IgD-negative memory B cell (primary cell): Measurements from ENCODE around the gene CUX1. TPM values are rescaled to one million over a fixed set of nuclear protein-coding genes. Genes with fewer than 3 reads are reported as not detected.

Source experiments
- H3K27ac Mint-ChIP-seq, 3 donors: one replicate each; pipeline ENCODE4 v1.8.0; 2020 to 2022; ENCODE audit warnings: mild to moderate bottlenecking in 3 of 3, mixed read lengths in 3 of 3, moderate library complexity in 1 of 3
- H3K27me3 Mint-ChIP-seq: one replicate; pipeline ENCODE4 v1.8.0; 2021; ENCODE audit warnings: mixed read lengths
- H3K36me3 Mint-ChIP-seq: one replicate; pipeline ENCODE4 v1.8.0; 2020; ENCODE audit warnings: mild to moderate bottlenecking, mixed read lengths
- H3K4me1 Mint-ChIP-seq, 3 donors: one replicate each; pipeline ENCODE4 v1.8.0; 2020 to 2022; ENCODE audit warnings: mixed read lengths in 3 of 3, mild to moderate bottlenecking in 1 of 3
- H3K4me3 Mint-ChIP-seq, 4 donors: one replicate each; pipeline ENCODE4 v1.8.0; 2020 to 2022; ENCODE audit warnings: mild to moderate bottlenecking in 4 of 4, mixed read lengths in 4 of 4, moderate library complexity in 3 of 4
- H3K9me3 Mint-ChIP-seq, 3 donors: one replicate each; pipeline ENCODE4 v1.8.0; 2020 to 2021; ENCODE audit warnings: mixed read lengths in 3 of 3, mild to moderate bottlenecking in 1 of 3
- polyA plus RNA-seq: library from polyadenylated mRNA; unstranded; fragments of 300-500 nt; fragmentation: Illumina TruSeq; gene quantifications from one replicate; pipeline ENCODE4 v1.2.3, GENCODE V29; 2021

The CUX1 gene
- polyA plus RNA-seq, 1 donor from 2014 or later: 22.2 TPM

DNA sequence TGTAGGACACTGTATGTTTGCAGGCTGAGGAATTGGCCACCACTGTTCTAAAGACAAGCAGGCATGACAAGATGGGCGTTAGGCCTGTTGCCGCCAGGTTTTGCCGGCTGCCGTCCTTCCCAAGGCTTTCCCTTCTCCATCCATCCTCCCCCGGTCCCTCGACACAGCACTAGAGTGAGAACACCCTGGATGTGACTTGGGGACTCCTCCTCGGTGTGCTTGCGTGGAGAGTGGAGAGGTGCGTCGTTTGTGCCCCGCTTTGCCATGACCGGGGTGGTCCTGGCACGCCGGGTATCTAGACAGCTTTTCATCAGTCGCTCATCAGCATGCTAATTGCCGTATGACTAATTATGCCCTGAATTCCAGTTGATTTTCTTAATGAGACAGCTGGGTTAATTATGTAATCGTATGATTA is 262.6 kb downstream of the CUX1 start:
- no peaks in the 10 kb centered on the region for H3K27me3 Mint-ChIP-seq
- peaks cover 0 to 2% (median 0%) of the 10 kb centered on the region in 3 donors for H3K4me1 Mint-ChIP-seq
- H3K36me3 Mint-ChIP-seq: peaks cover 16% of the 10 kb centered on the region
- peak overlapping the region in 1 of 3 donors; percentile 66 for H3K27ac Mint-ChIP-seq
- peaks cover 0 to 4% (median 3%) of the 10 kb centered on the region in 3 donors for H3K9me3 Mint-ChIP-seq
- no peak overlapping the region for H3K4me3 Mint-ChIP-seq

DNA sequence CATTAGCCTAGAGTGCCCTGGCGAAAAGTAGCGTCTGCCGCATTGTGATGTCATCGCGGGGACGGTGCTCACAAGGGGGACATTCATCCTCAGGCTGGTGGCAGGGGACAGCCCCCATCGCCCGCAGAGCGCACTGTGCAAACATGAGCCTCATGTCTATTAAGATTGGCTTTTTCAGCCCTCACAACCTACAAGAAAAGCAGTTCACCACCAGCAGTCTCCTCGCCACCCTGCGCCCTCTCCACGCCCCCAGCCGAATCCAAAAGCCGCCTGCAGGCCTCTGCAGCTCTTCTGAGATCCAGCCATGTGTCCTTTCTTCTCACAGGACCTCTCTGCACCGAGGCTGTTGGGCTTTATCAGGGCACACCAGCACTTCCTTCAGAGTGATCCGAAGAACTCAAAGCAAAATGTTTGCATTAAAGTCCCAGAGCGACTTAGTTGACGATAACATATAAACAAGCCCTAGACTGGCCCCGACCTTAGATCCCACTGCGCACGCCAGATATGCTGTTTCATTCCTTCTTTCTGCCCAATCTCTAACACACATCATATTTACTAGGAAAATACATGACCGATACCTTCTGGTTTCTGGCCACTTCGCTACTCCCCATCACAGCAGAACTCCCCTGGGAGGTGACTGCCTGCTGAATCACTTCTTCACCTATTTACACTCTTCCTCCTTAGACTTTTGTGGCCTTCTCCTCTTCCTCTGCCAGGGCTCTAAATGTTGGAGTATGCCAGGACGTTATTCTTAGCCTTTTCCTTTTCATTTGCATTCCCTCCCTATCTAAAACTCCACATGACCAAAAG is 263.2 kb downstream of the CUX1 start:
- peaks cover 0 to 2% (median 0%) of the 10 kb centered on the region in 3 donors for H3K4me1 Mint-ChIP-seq
- peaks cover 16% of the 10 kb centered on the region for H3K36me3 Mint-ChIP-seq
- H3K9me3 Mint-ChIP-seq: peaks cover 3 to 7% (median 4%) of the 10 kb centered on the region in 3 donors
- no peaks in the 10 kb centered on the region for H3K27me3 Mint-ChIP-seq
- H3K4me3 Mint-ChIP-seq: no peak overlapping the region
- H3K27ac Mint-ChIP-seq: peak overlapping the region in 1 of 3 donors; percentile 66

DNA sequence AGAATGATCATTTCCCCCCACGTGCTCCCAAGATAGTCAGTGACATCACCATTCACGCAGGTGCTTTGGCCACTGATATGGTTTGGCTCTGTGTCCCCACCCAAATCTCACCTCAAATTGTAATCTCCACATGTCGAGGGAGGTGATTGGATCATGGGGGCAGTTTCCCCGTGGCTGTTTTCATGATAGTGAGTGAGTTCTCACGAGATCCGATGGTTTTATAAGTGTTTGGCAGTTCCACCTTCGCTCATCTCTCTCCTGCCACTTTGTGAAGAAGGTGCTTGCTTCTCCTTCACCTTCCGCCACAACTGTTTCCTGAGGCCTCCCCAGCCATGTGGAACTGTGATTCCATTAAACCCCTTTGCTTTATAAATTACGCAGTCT is 263.8 kb downstream of the CUX1 start:
- H3K27me3 Mint-ChIP-seq: no peaks in the 10 kb centered on the region
- H3K4me1 Mint-ChIP-seq: peaks cover 0 to 2% (median 0%) of the 10 kb centered on the region in 3 donors
- H3K36me3 Mint-ChIP-seq: peaks cover 16% of the 10 kb centered on the region
- peaks cover 6 to 7% (median 6%) of the 10 kb centered on the region in 3 donors for H3K9me3 Mint-ChIP-seq
- H3K4me3 Mint-ChIP-seq: no peak overlapping the region
- no peak overlapping the region for H3K27ac Mint-ChIP-seq

DNA sequence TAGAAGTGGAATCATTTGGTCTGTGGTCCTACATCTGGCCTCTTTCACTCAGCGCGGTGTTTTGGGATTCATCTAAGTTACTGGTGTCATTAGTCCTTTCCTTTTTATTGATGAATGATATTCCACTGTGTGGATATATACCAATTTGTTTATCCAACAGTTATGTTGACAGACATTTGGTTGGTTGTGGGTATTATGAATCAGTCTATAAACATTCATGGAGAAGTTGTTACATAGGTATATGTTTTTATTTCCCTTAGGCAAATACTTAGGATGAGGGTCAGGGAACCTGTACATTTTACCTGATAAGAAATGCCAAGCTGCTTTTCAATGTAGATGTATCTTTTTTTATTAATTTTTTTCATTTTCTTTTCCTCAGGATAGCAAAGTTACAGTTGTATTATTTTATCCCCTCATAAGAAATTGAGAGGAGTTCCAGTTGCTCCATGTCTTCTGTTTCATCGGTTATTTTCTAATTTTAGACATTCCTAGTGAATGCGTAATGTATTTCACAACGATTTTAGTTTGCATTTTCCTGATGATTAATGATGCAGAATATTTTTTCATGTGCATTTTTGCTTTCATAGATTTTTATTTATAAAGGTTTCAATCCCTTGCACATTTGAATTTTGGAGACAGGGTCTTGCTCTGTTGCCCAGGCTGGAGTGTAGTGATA is 265.4 kb downstream of the CUX1 start:
- H3K4me1 Mint-ChIP-seq: no peaks in the 10 kb centered on the region
- H3K36me3 Mint-ChIP-seq: peaks cover 16% of the 10 kb centered on the region
- H3K9me3 Mint-ChIP-seq: peaks cover 6 to 7% (median 7%) of the 10 kb centered on the region in 3 donors
- H3K4me3 Mint-ChIP-seq: peak overlapping the region in 1 of 4 donors; percentile 23
- H3K27ac Mint-ChIP-seq: no peak overlapping the region
- no peaks in the 10 kb centered on the region for H3K27me3 Mint-ChIP-seq

DNA sequence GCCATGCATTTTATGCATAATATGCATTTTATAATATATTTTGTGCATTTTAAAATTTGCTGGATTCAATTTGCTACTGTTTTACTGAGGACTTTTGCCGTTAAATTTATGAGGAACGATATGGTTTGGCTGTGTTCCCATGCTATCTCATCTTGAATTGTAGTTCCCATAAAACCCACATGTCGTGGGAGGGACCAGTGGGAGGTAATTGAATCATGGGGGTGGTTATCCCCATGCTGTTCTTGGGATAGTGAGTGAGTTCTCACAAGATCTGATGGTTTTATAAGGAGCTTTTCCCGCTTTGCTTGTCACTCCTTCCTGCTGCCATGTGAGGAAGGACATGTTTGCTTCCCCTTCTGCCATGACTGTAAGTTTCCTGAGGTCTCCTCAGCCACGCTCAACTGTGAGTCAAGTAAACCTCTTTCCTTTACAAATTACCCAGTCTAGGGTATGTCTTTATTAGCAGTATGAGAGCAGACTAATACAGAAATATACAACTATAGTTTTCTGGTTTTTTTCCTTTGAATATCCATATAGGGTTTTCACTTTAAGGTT is 267.9 kb downstream of the CUX1 start:
- Mint-ChIP-seq H3K27ac (no peak overlapping the region), H3K9me3 (peaks cover 11 to 21% (median 11%) of the 10 kb centered on the region in 3 donors), H3K4me3 (no peak overlapping the region), H3K36me3 (peaks cover 26% of the 10 kb centered on the region), H3K27me3 (no peaks in the 10 kb centered on the region), H3K4me1 (no peaks in the 10 kb centered on the region)

DNA sequence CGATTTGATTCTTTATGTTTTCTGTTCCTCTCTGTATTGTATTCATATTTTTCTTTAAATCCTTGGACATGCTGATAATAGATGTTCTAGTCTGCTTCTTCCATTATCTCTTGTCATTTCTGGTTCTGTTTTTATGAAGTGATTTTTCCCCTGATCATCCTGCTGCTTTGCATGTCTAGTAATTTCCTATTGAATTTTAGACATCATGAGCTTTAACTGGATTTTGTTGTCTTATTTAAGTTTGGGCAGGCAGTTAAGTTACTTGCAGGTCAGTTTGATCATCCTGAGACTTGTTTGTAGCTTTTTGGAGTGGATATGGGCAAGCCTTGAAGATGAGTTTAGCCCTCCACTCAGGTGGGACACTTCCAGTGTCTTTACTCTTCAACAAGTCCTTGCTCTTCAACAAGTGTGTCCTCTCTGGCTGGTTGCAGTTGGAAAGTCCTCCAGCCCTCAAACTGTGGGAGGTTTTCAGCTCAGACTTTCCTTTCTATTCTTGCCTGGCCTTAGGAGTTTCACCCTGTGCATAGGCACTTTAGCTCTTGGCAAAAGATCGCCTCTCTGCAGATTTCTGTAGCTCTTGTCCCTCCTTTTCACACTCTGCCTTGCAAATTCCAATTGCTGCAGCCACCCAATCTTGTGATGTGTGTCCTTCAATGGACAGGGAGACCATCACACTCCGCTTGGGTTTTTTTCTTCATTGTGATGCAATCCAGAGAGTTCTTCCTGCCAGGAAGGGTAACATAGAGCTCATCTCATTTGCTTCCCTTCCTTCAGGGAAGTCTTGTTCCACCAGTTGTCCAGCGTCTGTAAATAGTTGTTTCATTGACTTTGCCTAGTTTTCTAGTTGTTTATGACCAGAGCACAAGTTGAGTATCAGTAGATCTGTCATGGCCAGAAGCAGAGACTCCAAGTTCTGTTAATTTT is 272.0 kb downstream of the CUX1 start:
- Mint-ChIP-seq H3K4me1 (peaks cover 0 to 5% (median 0%) of the 10 kb centered on the region in 3 donors), H3K9me3 (peaks cover 7 to 18% (median 11%) of the 10 kb centered on the region in 3 donors), H3K36me3 (peaks cover 18% of the 10 kb centered on the region), H3K4me3 (no peak overlapping the region), H3K27me3 (no peaks in the 10 kb centered on the region), H3K27ac (no peak overlapping the region)

DNA sequence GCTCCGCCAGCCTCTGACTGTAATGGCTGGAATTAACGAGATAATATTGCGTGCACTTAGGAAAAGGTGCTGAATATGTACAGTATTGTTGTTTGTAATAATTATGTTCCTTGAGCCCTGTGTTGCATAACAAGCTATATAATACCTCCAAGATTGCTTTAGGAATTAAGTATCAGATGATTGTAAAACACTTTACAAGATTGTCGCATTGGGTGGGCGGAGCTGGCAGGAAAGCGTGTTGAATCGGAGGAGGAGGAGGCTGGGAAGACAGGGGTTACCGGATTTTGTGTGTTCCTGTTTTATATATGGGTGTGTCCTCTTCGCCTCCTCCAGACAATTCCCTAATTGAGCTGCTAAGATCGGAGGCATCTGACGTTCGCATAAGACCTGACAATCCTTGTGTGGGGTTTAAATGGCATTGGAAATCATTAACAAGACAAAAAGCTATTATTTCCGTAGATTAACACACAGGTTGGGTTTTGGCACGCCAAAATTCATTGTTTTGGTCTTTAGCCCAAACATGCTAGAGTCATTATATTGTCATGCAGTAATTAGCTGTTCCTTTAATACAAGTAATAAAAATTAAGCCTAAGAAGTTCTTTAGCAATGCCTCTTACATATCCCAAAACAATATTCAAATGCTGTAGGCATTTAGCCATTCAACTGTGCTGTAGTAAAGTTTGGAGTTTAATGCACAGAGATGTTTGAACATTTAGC is 276.3 kb downstream of the CUX1 start:
- H3K4me1 Mint-ChIP-seq: peaks cover 0 to 5% (median 0%) of the 10 kb centered on the region in 3 donors
- H3K27ac Mint-ChIP-seq: no peak overlapping the region
- peaks cover 21% of the 10 kb centered on the region for H3K36me3 Mint-ChIP-seq
- no peak overlapping the region for H3K4me3 Mint-ChIP-seq
- no peaks in the 10 kb centered on the region for H3K27me3 Mint-ChIP-seq
- peaks cover 4 to 12% (median 4%) of the 10 kb centered on the region in 3 donors for H3K9me3 Mint-ChIP-seq

DNA sequence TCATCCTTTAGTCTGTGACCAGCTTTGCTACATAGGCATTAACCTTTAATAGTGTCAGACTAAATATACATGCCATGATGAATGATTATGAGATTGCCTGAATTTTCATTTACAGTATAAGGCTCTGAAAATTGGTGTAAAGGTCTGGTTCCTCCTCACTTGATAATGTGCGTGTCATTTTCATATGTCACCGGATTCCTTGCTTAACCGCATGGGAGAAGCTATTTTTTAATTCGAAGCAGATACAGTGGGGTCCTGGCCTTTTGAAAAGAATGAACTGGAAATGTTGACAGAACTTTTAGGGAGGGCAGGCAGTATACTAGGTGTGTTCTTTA is 276.9 kb downstream of the CUX1 start:
- Mint-ChIP-seq H3K4me1 (peaks cover 0 to 5% (median 0%) of the 10 kb centered on the region in 3 donors), H3K4me3 (no peak overlapping the region), H3K36me3 (peaks cover 18% of the 10 kb centered on the region), H3K9me3 (peaks cover 3 to 7% (median 4%) of the 10 kb centered on the region in 3 donors), H3K27ac (no peak overlapping the region), H3K27me3 (no peaks in the 10 kb centered on the region)

DNA sequence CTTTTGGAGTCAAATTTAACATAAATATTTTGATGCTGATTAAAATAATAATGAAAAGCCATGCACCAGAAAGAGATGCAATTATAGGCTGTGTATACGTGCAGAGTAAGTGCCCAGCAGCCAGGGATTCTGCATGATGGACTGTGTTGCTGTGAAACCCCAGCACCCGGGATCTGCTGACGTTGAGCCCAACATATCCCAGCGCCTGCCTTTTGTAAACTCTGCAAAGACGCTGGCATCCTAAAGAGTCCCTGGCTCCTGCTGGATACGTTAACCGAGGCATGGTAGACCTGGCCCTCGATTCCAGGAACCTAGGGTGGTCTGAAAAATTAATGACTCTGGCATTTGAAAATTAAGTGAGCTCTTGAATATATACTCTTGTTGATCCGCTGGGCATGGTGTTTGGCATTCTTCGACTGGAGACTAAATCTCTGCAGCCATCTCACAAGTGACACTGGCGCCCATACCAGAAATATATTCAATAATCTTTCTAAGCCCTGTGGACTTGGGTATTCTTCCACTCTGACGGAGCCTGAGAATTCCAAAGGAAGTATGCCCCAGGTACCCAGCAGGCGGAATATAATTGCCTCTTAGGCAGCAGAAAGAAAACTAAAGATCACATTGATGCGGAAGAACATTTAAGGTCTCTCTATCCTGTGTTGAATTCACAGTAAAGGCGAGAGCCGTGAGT is 278.0 kb downstream of the CUX1 start:
- Mint-ChIP-seq H3K27ac (no peak overlapping the region), H3K36me3 (peaks cover 12% of the 10 kb centered on the region), H3K4me3 (no peak overlapping the region), H3K27me3 (no peaks in the 10 kb centered on the region), H3K9me3 (no peaks in the 10 kb centered on the region), H3K4me1 (peaks cover 0 to 5% (median 0%) of the 10 kb centered on the region in 3 donors)

DNA sequence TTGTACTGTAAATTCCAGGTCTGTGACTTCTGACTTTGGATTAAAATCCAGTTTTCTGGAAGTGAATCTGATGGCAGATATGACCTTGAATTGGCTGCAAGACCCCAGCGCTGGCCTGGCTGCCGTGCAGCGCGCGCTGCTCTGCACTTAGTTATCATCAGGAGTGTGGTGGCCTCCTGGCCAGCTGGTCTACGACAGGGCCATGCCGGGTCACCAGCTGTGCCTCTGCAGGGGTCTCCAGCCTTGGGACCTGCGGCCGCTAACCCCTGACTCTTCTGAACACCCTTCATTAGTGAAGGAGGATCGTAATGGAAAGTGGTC is 278.5 kb downstream of the CUX1 start:
- H3K27me3 Mint-ChIP-seq: no peaks in the 10 kb centered on the region

DNA sequence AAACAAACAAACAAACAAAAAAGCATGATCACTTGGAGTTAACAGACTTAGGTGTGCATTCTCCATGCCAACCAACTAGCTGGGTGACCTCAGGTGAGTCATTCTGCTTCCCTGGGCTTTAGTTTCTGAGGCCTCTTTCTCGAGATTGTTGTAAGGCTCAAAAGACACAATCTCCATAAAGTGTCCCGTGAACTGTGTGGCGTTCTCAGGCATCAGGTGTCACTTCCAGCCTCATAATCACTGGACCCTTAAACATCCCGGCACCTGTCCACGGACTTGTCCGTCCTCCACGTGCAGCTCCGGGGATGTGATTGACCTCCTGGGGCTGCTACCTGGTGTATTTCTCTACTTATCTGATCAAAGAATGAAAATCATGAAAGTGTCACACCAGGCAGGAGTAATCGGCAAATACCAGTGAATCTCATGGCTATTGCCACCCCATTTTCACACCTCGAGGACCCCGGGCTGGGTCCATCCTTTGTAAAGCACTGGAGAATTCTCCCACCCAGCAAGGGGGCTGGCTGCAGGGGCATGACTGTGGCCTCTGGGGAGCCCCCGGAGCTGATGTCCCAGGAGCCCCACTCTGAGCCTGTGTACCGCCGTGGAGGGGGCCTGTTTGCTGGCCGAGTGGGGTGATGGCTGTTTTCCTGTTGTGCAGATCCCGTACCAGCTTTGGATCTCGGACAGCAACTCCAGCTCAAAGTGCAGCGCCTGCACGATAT is 279.4 kb downstream of the CUX1 start:
- H3K4me1 Mint-ChIP-seq: peaks cover 0 to 5% (median 0%) of the 10 kb centered on the region in 3 donors
- H3K36me3 Mint-ChIP-seq: peaks cover 17% of the 10 kb centered on the region
- no peaks in the 10 kb centered on the region for H3K27me3 Mint-ChIP-seq
- H3K9me3 Mint-ChIP-seq: no peaks in the 10 kb centered on the region
- H3K4me3 Mint-ChIP-seq: no peak overlapping the region
- no peak overlapping the region for H3K27ac Mint-ChIP-seq

More for the DNA sequence above, 278.5 kb downstream of the CUX1 start:
- Mint-ChIP-seq H3K4me3 (no peak overlapping the region), H3K36me3 (peaks cover 17% of the 10 kb centered on the region), H3K4me1 (peaks cover 0 to 5% (median 0%) of the 10 kb centered on the region in 3 donors), H3K9me3 (no peaks in the 10 kb centered on the region), H3K27ac (no peak overlapping the region)

DNA sequence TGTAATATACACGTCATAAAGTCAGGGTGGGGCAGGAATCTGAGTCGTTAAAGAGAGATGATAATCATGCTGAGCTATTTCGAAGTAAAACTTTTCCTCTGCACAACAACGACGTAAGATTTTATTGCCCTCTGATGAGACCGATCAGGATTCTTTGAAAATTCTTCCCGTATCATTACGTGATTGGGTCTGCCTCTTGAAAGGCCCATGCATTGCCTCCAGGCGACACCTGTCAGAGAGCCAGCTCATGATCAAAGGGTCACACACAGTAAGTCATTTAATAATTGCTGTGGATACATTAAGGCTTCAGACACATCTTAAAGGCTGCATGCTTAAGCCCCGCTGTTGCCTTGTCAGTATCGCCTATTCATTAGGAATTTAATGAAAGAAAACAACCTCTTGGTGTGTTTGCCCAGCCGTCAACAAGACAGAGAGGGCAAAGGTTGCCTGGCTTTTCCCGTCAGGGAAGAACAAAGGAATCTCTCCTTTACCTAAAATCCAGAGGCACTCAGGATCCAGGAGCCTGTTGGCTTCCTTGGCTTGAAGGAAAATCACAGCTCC is 280.3 kb downstream of the CUX1 start:
- H3K36me3 Mint-ChIP-seq: peaks cover 13% of the 10 kb centered on the region
- no peak overlapping the region for H3K27ac Mint-ChIP-seq
- H3K9me3 Mint-ChIP-seq: no peaks in the 10 kb centered on the region

DNA sequence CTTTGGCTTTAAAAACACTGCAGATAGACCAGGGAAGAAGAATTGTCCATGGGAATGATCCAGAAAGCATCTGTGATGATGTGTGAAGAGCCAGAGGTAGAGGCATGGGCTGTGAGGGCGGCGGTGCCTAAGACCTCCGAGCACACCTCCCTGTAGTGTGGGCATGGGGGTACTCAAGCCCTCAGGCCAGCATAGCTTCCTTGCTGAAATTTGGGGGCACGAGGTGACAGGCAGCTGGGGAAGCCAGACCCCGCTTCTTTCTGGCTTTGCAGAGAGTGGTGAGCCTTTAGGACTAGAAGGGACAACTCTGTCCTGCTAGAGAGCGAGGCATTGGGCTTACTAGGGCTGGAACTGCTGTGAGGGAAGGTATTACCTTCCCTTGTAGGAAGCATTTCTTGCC is 281.6 kb downstream of the CUX1 start:
- Mint-ChIP-seq H3K27ac (no peak overlapping the region), H3K9me3 (no peaks in the 10 kb centered on the region), H3K4me1 (no peaks in the 10 kb centered on the region), H3K36me3 (peaks cover 18% of the 10 kb centered on the region), H3K27me3 (no peaks in the 10 kb centered on the region), H3K4me3 (no peak overlapping the region)

More for the DNA sequence above, 280.3 kb downstream of the CUX1 start:
- no peaks in the 10 kb centered on the region for H3K27me3 Mint-ChIP-seq
- H3K4me3 Mint-ChIP-seq: no peak overlapping the region
- H3K4me1 Mint-ChIP-seq: no peaks in the 10 kb centered on the region
